Measurements from ENCODE around the gene BCAS1.

BCAS1 gene

DNA sequence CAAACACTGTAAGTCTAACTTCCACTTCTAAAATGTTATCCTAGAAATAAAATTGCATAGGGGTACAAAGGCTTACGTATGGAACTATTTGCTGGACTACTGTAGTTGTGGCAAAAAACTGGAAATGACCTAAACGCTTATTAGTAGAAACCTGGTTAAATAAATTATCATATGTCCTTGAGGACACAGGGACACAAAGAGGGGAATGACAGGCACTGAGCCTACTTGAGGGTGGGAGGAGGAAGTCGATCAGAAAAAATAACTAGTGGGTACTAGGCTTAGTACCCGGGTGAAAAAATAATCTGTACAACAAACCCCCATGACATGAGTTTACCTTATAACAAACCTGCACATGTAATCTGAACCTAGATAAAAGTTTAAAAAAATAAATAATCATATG is 28.4 kb downstream of the BCAS1 start:
- TF ChIP-seq POLR2A (IDR thresholded peaks at IDR 0.05; ENCODE audit: low read length), result no peak

GRCh38 chr20:54041336-54041735 is 29.1 kb downstream of the BCAS1 start:
- no peak for DNase-seq
- no peak for TF ChIP-seq GATA1 (IDR thresholded peaks at IDR 0.05; ENCODE audit: low read depth, low read length)
- TF ChIP-seq POLR2A (IDR thresholded peaks at IDR 0.05; ENCODE audit: low read length), result no peak

More for the DNA sequence above, 28.4 kb downstream of the BCAS1 start:
- no peak for DNase-seq

GRCh38 chr20:54040531-54040930 is 29.9 kb downstream of the BCAS1 start:
- no peak for TF ChIP-seq GATA1 (IDR thresholded peaks at IDR 0.05; ENCODE audit: low read depth, low read length)
- no peak for TF ChIP-seq POLR2A (IDR thresholded peaks at IDR 0.05; ENCODE audit: low read length)
- no peak for DNase-seq

GRCh38 chr20:54038961-54039360 is 31.4 kb downstream of the BCAS1 start:
- no peak for TF ChIP-seq POLR2A (IDR thresholded peaks at IDR 0.05; ENCODE audit: low read length)
- TF ChIP-seq GATA1 (IDR thresholded peaks at IDR 0.05; ENCODE audit: low read depth, low read length), result no peak
- no peak for DNase-seq

DNA sequence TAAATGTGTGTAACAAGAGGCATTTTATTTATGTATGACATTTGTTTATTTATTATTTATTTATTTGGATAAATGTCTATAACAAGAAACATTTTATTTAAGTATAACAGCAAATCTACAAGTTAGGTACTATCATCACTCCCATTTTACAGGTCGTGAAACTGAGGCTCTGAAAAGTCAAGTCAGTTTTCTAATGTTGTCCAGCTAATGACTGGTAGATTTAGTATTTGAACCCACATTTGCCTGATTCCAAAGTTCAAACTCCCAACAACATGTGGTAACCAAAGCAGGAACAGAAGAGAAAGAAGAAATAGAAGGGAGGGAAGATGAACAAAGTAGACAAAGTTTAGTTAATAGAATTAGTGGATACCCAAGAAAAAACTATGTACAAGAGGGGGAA is 32.9 kb downstream of the BCAS1 start:
- TF ChIP-seq GATA1 (IDR thresholded peaks at IDR 0.05; ENCODE audit: low read depth, low read length), result no peak
- TF ChIP-seq POLR2A (IDR thresholded peaks at IDR 0.05; ENCODE audit: low read length), result no peak
- DNase-seq, result peak in 1 of 2 experiments; percentile 10

- TF ChIP-seq POLR2A (IDR thresholded peaks at IDR 0.05; ENCODE audit: low read length) (no peak), GATA1 (IDR thresholded peaks at IDR 0.05; ENCODE audit: low read depth, low read length) (no peak)
Observed at GRCh38 chr20:54029643-54030042, 40.8 kb downstream of the BCAS1 start.

GRCh38 chr20:54029176-54029575 is 41.2 kb downstream of the BCAS1 start:
- TF ChIP-seq POLR2A (IDR thresholded peaks at IDR 0.05; ENCODE audit: low read length) (no peak), GATA1 (IDR thresholded peaks at IDR 0.05; ENCODE audit: low read depth, low read length) (no peak)

More at GRCh38 chr20:54029643-54030042, 40.8 kb downstream of the BCAS1 start:
- no peak for DNase-seq

GRCh38 chr20:54028276-54029011 is 42.0 kb downstream of the BCAS1 start:
- TF ChIP-seq GATA1 (IDR thresholded peaks at IDR 0.05; ENCODE audit: low read depth, low read length) (no peak), POLR2A (IDR thresholded peaks at IDR 0.05; ENCODE audit: low read length) (no peak)
- no peak for DNase-seq

More at GRCh38 chr20:54029176-54029575, 41.2 kb downstream of the BCAS1 start:
- DNase-seq, result no peak

GRCh38 chr20:54027704-54028103 is 42.7 kb downstream of the BCAS1 start:
- no peak for TF ChIP-seq POLR2A (IDR thresholded peaks at IDR 0.05; ENCODE audit: low read length)
- TF ChIP-seq GATA1 (IDR thresholded peaks at IDR 0.05; ENCODE audit: low read depth, low read length), result no peak
- DNase-seq, result no peak

DNA sequence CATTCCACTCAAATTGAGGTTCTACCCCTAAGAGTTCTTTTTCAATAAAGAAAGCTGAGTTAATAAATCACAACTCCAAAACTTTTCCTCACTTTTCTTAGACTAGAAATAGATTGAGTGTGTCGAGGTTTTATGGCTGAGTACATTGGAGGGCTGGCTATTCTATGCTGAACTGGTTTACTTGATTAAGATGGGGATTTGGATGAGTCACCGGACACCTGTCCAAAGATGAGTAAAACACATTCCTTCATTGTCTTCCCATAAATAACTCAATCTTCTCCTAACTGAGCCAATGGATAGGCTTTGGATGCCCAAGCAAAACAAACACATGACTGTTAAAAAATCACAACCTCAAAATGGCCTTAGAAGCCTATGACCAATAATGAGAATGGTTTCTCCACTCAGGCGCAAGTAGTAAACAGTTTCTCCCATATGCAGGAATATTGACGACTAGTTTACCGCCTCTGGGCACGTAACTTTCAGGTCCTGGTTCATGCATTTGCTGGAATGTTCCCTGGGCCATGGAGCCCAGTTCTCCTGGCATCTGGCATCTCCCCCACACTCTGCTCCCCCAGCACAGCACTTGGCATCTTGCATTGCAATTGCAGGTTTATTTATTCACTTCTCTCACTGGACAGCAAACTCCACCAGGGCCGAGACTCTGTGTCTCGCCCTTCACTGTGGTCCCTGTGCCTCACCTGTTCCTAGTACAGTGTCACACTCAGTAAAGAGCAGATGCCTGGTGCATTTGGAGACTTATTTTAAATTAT is 43.9 kb downstream of the BCAS1 start:
- DNase-seq, result no peak
- TF ChIP-seq POLR2A (IDR thresholded peaks at IDR 0.05; ENCODE audit: low read length) (no peak), GATA1 (IDR thresholded peaks at IDR 0.05; ENCODE audit: low read depth, low read length) (no peak)

DNA sequence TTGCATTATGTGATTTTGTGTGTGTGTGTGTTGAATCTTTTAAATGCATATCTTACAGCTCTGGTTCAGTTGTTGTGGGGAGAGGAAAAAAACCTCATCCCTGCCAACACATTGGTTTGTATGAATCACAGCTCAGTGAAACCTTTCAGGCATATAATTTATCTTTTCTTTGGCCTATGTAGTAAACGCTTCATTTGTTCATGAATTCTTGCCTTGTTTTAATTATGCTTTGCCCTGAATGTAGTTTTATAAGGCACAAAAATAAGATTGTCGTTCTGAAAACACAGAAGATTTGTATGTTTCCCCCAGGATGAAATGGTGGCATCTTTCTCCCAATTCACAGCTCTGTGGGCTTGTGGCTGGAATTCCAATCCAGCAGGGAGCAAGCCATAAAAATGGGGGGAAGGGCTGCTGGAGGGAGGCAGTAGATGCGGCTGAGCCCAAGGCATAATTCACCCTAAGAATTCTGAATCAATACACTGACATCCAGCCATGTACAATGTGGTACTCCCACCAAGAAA is 45.1 kb downstream of the BCAS1 start:
- DNase-seq, result no peak

DNA sequence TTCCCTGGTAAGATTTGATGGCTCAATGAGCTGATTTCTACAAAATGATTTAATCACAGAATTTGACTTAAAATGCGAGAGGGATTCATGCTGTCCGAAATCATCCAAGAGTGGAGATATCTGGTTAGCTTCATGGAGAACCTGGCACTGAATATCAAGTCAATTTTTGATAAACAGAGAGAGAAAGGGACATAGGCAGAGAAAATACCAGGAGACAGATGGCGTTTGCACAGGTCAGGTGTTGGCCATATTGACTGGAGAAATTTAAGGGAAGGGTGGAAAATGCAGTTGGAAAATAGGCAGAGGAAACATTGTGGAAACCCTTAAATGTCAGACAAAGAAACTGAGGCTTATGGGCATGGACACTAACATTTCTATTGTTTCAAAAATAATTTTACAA is 47.0 kb downstream of the BCAS1 start:
- TF ChIP-seq POLR2A (IDR thresholded peaks at IDR 0.05; ENCODE audit: low read length) (no peak), GATA1 (IDR thresholded peaks at IDR 0.05; ENCODE audit: low read depth, low read length) (no peak)
- DNase-seq, result no peak

More for the DNA sequence above, 45.1 kb downstream of the BCAS1 start:
- TF ChIP-seq POLR2A (IDR thresholded peaks at IDR 0.05; ENCODE audit: low read length) (no peak), GATA1 (IDR thresholded peaks at IDR 0.05; ENCODE audit: low read depth, low read length) (no peak)

GRCh38 chr20:54021446-54022235 is 48.8 kb downstream of the BCAS1 start:
- TF ChIP-seq GATA1 (IDR thresholded peaks at IDR 0.05; ENCODE audit: low read depth, low read length) (no peak), POLR2A (IDR thresholded peaks at IDR 0.05; ENCODE audit: low read length) (no peak)
- no peak for DNase-seq

GRCh38 chr20:54020868-54021267 is 49.5 kb downstream of the BCAS1 start:
- DNase-seq, result no peak
- no peak for TF ChIP-seq GATA1 (IDR thresholded peaks at IDR 0.05; ENCODE audit: low read depth, low read length)
- TF ChIP-seq POLR2A (IDR thresholded peaks at IDR 0.05; ENCODE audit: low read length), result no peak

Measured in erythroblast (primary cell).